GM19397 (cell line): ENCODE measurements around the gene NUP93.
"Not testable (repeated sequence)": the region's sequence is repeated elsewhere in the genome, so short reads cannot be mapped to it uniquely, and the experiment has no call there.

ENCODE experiments used
- ATAC-seq: cut with Tn5 transposase; IDR thresholded peaks from one replicate; pipeline ENCODE4 v1.9.1; 2021; ENCODE audit warnings: mild to moderate bottlenecking, moderate library complexity; ENCODE audit not compliant: unreplicated experiment

The NUP93 gene

DNA sequence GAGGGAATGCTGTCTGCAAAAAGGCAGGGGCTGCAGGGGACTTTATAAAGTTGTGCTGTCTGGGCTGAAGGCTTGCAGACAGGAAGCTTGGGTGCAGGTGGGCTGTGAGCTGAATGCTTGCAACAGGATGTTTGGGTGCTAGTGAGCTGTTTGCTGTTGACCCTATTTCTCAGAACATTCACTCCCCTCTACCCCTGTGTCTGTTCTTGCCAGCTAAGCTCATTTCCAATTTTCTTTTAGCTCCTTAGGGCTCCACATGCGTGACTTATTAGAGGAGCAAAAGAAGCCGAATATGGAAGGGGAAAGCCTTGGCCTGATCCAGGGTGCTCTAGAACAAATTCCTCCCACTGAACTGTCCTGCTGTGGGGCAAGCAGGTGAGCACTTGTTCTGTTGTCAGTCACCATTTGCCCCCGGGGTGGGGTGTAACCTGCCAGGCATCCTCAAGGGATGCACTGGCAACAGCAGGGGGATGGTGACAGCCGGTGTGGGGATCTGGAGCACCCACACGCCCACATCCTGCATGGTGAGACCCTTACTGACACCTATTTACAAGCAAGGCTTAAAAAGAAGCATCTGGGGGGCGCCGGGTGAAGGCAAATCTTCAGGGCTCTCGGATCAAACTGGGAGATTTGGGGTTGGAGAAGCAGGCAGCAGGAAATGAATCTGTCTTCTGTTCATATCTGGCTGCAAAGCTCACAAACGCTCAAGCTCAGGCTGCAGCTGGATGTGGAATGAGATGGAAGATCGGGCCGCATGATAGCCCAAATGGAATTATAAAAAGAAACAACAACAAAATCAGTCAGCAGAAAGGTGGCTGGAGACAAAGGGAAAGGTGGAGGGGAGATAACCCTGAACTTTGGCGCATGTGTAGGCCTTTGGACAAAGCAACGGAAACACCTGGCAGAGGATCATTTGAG is 21.1 kb upstream of the NUP93 start:
- ATAC-seq: no peak

GRCh38 chr16:56709443-56710040 is 20.4 kb upstream of the NUP93 start:
- ATAC-seq: no peak

DNA sequence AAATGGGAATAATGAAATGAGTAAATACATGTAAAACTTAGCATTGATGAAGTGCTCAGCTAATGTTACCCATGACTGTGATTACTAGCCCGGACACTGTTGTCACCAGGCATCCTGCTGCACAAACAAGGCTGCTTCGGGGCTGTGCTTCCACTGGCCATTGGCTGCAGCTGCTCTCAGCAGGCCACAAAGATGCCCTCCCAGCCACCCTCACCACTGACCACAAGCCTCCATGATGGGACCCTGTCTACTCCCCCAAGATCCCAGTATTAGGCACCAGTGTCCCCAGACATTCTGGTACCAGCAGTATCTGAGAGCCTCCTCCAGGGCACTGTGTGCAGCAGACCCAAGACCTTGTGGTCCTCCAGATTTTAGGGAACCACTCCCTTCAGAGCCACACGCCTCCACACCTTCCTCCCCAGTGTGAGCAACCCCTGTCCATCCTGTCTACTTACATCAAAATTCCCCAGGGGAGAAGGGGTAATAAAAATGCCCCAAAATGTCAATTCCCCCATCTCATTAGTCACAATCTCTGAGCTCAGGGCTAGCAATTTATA is 19.7 kb upstream of the NUP93 start:
- ATAC-seq: no peak

- ATAC-seq: no peak
Observed at GRCh38 chr16:56711862-56712261, 18.1 kb upstream of the NUP93 start.

DNA sequence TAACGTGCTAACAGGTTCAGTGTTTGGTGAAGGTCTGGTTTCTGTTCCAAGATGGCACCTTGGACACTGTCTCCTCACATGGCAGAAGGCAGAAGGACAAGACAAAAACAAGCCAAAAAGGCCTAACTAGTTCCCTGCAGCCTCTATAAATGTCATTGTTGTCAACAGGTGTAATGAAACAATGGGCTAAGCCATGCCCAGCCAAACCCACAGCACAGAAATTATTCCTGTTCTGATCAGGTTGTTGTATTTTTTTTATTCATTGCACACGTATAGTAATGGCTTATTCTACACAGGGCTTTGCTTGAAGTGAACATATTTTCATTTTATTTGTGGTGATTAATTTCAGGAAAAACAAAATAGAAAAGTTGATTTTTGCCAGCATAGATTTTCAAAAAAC is 16.1 kb upstream of the NUP93 start:
- ATAC-seq: no peak

DNA sequence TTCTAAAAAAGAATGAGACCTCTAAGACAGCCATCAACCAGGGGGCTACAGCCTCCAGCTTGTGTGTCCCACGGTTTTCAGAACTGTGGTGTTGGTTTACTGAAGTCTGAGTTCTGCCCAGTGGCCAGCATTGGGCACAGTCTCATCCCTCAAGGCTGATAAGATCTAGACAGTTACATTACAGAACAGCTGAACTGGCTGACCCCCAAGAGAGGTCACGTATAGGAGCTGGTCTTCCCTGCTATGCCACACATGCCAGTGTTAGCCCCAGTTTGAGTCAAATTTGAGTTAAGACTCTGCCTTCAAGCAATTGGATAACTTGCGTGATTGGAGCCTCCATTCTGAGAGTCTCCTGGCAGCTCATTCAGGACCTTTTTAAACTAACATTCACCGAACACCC is 14.8 kb upstream of the NUP93 start:
- no peak for ATAC-seq

DNA sequence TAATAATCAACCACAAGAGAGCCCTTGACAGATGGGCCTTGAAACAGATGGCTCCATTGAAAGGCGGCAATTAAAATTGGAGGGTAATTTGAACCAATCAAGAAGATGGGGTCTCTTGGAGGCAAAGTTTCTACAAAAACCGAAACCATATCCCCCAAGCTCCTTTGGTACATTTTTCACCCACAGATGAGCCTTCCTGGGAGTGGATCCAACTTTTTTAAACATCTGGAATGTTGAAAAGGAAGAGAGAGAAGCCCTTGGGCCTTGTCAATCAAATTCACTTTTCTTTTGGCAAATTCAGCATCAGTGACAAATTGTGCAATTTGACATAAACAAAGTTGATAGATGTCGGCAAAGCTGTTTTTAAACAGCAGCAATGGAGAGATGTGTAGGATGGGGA is 13.2 kb upstream of the NUP93 start:
- ATAC-seq: no peak

DNA sequence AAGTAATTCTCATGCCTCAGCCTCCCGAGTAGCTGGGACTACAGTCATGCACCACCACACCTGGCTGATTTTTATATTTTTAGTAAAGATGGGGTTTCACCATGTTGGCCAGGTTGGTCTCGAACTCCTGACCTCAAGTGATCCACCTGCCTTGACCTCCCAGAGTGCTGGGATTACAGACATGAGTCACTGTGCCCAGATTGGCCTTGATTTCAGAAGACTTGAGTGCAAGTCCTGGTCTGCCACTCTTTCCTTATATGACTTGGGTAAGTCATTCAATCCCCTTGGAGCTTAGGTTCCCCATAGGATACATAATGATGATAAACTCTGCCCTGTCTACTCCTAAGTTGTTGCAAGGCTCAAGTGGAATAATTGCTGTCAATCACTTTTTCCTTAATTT is 12.4 kb upstream of the NUP93 start:
- not testable (repeated sequence) for ATAC-seq

GRCh38 chr16:56722200-56722842 is 7.6 kb upstream of the NUP93 start:
- ATAC-seq: no peak

DNA sequence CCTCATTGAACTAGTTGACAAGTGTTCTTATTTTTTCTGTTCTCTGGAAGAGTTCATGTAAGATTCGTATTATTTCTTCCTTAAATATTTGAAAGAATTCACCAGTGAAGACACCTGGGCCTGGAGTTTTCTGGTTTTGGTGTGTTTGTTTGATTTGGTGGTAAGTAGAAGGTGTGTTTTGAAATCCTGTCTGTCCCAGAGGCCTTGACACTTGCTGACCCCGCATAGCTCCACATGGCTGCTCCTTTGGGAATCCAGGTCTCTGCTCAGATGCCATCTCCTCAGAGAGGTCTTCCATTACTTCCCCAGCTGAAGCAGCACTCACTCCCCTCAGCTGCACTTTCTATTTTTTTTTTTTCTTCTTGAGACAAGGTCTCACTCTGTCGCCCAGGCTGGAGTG is 5.7 kb upstream of the NUP93 start:
- no peak for ATAC-seq

DNA sequence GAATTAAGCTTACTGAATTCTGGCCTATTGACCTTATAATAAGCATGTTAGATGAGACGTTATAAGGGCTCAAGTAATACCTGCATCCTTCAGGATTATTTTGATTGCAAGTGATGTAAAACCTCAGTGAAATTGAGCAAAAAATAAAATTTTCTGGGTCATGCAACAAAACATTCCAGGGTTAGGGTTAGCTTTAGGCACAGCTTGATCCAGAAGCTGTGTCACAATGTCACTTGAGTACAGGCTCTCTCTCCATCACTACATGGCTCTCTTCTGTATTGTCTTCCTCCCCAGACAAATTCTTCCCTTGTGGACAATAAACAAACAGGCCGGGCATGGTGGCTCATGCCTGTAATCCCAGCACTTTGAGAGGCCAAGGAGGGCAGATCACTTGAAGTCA is 3.6 kb upstream of the NUP93 start:
- ATAC-seq: no peak

DNA sequence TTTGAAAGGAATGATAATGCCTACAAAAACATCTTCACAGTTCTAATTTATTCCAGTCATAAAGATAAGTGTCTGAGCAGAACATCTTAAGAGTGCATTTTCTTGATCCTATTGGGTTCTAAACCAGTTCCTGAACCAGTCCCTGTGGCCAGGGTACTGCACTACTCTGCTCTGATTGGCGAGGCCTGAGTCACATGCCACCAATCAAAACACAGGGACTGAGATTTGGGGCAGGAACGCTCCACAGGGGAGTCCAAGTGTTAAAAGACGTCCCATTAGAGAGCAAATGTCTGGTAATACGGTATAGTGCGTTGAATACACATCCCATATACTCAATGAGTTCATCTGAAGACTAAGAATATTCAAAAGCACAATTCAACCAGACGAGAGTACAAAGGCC is 3.0 kb upstream of the NUP93 start:
- no peak for ATAC-seq

DNA sequence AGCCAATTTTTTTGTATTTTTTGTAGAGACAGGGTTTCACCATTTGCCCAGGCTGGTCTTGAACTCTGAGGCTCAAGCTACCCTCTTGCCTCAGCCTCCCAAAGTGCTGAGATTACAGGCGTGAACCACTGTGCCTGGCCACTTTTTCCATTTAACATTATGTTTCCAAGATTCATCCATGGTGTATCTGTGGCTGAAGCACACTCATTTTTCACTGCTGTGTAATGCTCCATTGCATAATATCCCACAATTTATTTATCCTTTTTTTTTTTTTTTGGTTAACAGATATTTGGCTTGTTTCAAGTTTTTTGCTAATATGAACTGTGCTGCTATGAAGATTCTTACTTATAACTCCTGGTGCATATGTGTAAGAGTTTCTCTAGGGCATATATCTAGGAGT is 1.9 kb upstream of the NUP93 start:
- ATAC-seq: no peak

DNA sequence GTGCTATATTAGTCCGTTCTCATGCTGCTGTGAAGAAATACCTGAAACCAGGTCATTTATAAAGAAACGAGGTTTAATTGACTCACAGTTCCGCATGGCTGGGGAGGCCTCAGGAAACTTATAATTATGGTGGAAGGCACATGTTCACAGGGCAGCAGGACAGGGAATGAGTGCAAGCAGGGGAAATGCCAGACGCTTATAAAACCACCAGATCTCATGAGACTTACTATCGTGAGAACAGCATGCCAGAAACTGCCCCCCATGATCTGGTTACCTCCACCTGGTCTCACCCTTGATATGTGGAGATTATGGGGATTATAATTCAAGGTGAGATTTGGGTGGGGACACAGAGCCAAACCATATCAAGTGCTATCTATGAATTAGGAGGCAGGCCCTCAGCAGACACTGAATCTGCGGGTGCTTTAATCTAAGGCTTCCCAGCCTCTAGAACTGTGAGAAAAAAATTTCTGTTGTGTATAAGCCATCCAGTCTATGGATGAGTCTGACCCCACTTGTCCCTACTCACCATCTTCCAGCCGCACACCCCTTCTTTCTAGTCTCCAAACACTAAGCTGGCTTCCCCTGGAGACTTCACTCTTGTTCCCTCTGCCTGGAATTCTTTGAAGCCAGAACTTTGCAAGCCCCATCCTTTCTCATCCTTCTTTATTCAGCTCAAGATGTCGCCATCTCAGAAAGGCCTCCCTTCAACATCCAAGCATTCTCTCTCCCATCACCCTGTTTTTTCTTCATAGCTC is 772 bp upstream of the NUP93 start:
- no peak for ATAC-seq

GRCh38 chr16:56732366-56732765 is 2.4 kb downstream of the NUP93 start:
- ATAC-seq: peak; percentile 45

DNA sequence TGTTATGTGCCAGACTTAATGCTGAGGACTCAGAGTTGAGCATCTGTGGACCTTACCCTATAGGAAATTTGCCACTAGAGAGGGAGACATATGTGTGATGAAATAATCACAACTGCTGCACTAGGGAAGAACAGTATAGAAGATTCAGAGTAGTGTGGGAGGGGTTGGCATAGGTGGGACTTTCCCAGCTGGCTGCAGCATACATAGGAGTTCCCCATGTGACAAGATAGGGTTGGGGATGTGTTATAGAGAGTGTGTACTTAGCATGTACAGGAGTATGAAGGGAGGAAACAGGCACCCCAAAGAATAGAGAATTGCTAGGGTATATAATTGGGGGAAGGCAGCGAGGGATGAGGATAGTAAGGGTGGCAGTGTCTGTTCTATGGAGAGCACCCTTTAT is 2.9 kb downstream of the NUP93 start:
- ATAC-seq: peak; percentile 32

DNA sequence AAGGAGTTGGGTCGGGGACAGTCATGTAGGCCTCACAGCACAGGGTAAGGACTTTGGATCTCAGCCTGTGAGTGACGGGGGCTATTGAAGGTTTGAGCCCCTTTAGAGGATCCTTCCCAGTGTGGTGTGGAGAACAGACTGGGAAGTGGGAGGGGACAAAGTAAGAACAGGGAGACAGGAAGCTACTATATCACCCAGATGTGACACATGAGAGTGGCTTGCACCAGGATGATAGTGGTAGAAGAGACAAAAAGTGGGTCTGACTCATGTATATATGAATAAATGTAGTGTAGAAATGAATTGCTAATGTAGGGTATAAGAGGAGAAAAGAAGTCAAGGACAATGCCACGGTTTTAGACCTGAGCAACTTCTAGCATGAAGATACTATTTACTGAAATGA is 4.5 kb downstream of the NUP93 start:
- ATAC-seq: no peak

GRCh38 chr16:56736476-56736875 is 6.5 kb downstream of the NUP93 start:
- no peak for ATAC-seq

DNA sequence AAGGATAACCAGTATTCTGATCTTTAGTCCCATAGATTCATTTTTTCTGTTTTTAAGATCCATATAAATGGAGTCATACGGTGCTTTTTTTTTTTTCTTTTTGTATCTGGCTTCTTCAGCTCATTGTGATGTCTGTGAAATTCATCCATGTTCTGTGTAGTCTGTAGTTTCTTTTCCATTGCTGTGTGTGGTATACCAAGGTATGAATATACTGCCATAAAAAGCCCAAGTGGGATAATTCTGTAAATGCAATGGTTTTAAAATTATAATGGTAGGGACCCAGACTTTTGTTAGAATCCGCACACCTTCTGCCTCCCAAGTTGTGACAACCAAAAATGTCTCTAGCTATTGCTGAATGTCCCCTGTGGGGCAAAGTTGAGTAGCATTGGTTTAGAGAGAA is 7.6 kb downstream of the NUP93 start:
- ATAC-seq: no peak

- ATAC-seq: no peak
Observed at GRCh38 chr16:56738221-56738620, 8.3 kb downstream of the NUP93 start.

DNA sequence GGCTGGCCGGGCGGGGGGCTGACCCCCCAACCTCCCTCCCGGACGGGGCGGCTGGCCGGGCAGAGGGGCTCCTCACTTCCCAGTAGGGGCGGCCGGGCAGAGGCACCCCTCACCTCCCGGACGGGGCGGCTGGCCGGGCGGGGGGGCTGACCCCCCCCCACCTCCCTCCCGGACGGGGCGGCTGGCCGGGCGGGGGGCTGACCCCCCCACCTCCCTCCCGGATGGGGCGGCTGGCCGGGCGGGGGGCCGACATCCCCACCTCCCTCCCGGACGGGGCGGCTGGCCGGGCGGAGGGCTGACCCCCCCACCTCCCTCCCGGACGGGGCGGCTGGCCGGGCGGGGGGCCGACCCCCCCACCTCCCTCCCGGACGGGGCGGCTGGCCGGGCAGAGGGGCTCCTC is 9.4 kb downstream of the NUP93 start:
- not testable (repeated sequence) for ATAC-seq
